GM13976 (cell line): ENCODE results near the gene REN.

Experiments
- DNase-seq: peaks from one replicate; pipeline ENCODE4 v3.0.0; 2012; ENCODE audit warnings: low spot score
- CTCF ChIP-seq: IDR thresholded peaks from 2 replicates; pipeline ENCODE4 v1.5.1; 2012; ENCODE audit warnings: borderline replicate concordance, mild to moderate bottlenecking; ENCODE audit not compliant: insufficient read depth; ENCODE audit errors: extremely low read depth, missing control alignments, control extremely low read depth
- in situ Hi-C: fragments of 300-500 bp; cut with MboI; formaldehyde crosslinking; loops from one replicate; pipeline ENCODE4 v1.12.0; 2022; ENCODE audit warnings: low sequenced_read_pairs, mixed read lengths, inconsistent platforms; ENCODE audit not compliant: unreplicated experiment

Gene REN

GRCh38 chr1:204123376-204123775 is 42.8 kb downstream of the REN start:
- no peak for DNase-seq
- in situ Hi-C loops, result no loop called here
- TF ChIP-seq CTCF, result no peak

- in situ Hi-C loops, result no loop called here
- no peak for TF ChIP-seq CTCF
- DNase-seq, result no peak
These were observed 44.1 kb downstream of the REN start for GRCh38 chr1:204121840-204122555.

GRCh38 chr1:204116539-204116938 is 49.6 kb downstream of the REN start:
- DNase-seq, result no peak
- in situ Hi-C loops, result no loop called here
- TF ChIP-seq CTCF, result no peak

GRCh38 chr1:204115116-204115515 is 51.0 kb downstream of the REN start:
- in situ Hi-C loops, result no loop called here
- no peak for DNase-seq
- no peak for TF ChIP-seq CTCF

GRCh38 chr1:204114606-204115005 is 51.5 kb downstream of the REN start:
- in situ Hi-C loops, result no loop called here
- DNase-seq, result no peak
- no peak for TF ChIP-seq CTCF

- in situ Hi-C loops, result no loop called here
- no peak for TF ChIP-seq CTCF
- DNase-seq, result no peak
These were observed 52.2 kb downstream of the REN start for GRCh38 chr1:204113896-204114295.
